ENCODE measurements around the gene LMBRD1.

GRCh38 chr6:69835414-69836179 is 38.8 kb upstream of the LMBRD1 start:
- peak; percentile 88 for TF ChIP-seq CTCF (conservative IDR thresholded peaks at IDR 0.05; ENCODE audit: low read length)
- no peak for TF ChIP-seq EZH2phosphoT487 (IDR thresholded peaks at IDR 0.05; ENCODE audit: borderline replicate concordance)
